Measurements from ENCODE around the gene SHLD2. TPM values are rescaled to one million over a fixed set of nuclear protein-coding genes. Genes with fewer than 3 reads are reported as not detected.
"Not testable (repeated sequence)": the region's sequence is repeated elsewhere in the genome, so short reads cannot be mapped to it uniquely, and the experiment has no call there.

Gene SHLD2
- total RNA-seq, 2 experiments from 2014 or later: 32.2 to 32.6 TPM

- intact Hi-C loops (cut with micrococcal nuclease); H3K27ac Mint-ChIP-seq; H3K9me3 Mint-ChIP-seq; H3K36me3 Mint-ChIP-seq; CTCF ChIA-PET; POLR2A ChIA-PET; DNase-seq; H3K4me3 Mint-ChIP-seq; H3K27me3 Mint-ChIP-seq; H3K4me1 Mint-ChIP-seq (ENCODE audit: low read depth): not testable (repeated sequence)
These were observed 115.3 kb downstream of the SHLD2 start for GRCh38 chr10:87210309-87210708.

GRCh38 chr10:87211848-87212247 lies 116.8 kb downstream of the SHLD2 start:
- H3K36me3 Mint-ChIP-seq; CTCF ChIA-PET; H3K4me1 Mint-ChIP-seq (ENCODE audit: low read depth); H3K27me3 Mint-ChIP-seq; intact Hi-C loops (cut with micrococcal nuclease); H3K4me3 Mint-ChIP-seq; POLR2A ChIA-PET; H3K9me3 Mint-ChIP-seq: not testable (repeated sequence)
- DNase-seq: peak; percentile 25
- peak overlapping the region; percentile 19 for H3K27ac Mint-ChIP-seq

- H3K4me1 Mint-ChIP-seq (ENCODE audit: low read depth); intact Hi-C loops (cut with micrococcal nuclease); H3K36me3 Mint-ChIP-seq; H3K27ac Mint-ChIP-seq; POLR2A ChIA-PET; H3K9me3 Mint-ChIP-seq; H3K4me3 Mint-ChIP-seq; DNase-seq; H3K27me3 Mint-ChIP-seq; CTCF ChIA-PET: not testable (repeated sequence)
These were observed 118.3 kb downstream of the SHLD2 start for GRCh38 chr10:87213150-87213765.

GRCh38 chr10:87213806-87214205 lies 118.8 kb downstream of the SHLD2 start:
- H3K4me1 Mint-ChIP-seq (ENCODE audit: low read depth); H3K9me3 Mint-ChIP-seq; H3K4me3 Mint-ChIP-seq; H3K27me3 Mint-ChIP-seq; H3K27ac Mint-ChIP-seq; intact Hi-C loops (cut with micrococcal nuclease); DNase-seq; H3K36me3 Mint-ChIP-seq; POLR2A ChIA-PET; CTCF ChIA-PET: not testable (repeated sequence)

GRCh38 chr10:87216120-87216519 lies 121.1 kb downstream of the SHLD2 start:
- DNase-seq; H3K27ac Mint-ChIP-seq; POLR2A ChIA-PET; CTCF ChIA-PET; H3K4me1 Mint-ChIP-seq (ENCODE audit: low read depth); H3K27me3 Mint-ChIP-seq; H3K36me3 Mint-ChIP-seq; H3K9me3 Mint-ChIP-seq; intact Hi-C loops (cut with micrococcal nuclease); H3K4me3 Mint-ChIP-seq: not testable (repeated sequence)

GRCh38 chr10:87219370-87219769 lies 124.4 kb downstream of the SHLD2 start:
- DNase-seq; CTCF ChIA-PET; H3K4me1 Mint-ChIP-seq (ENCODE audit: low read depth); H3K4me3 Mint-ChIP-seq; H3K27me3 Mint-ChIP-seq; H3K36me3 Mint-ChIP-seq; intact Hi-C loops (cut with micrococcal nuclease); H3K9me3 Mint-ChIP-seq; H3K27ac Mint-ChIP-seq; POLR2A ChIA-PET: not testable (repeated sequence)

GRCh38 chr10:87222789-87223188 lies 127.8 kb downstream of the SHLD2 start:
- H3K36me3 Mint-ChIP-seq; DNase-seq; intact Hi-C loops (cut with micrococcal nuclease); H3K4me3 Mint-ChIP-seq; H3K9me3 Mint-ChIP-seq; H3K4me1 Mint-ChIP-seq (ENCODE audit: low read depth); CTCF ChIA-PET; H3K27me3 Mint-ChIP-seq; H3K27ac Mint-ChIP-seq; POLR2A ChIA-PET: not testable (repeated sequence)

- intact Hi-C loops (cut with micrococcal nuclease); H3K27me3 Mint-ChIP-seq; H3K4me3 Mint-ChIP-seq; H3K36me3 Mint-ChIP-seq; POLR2A ChIA-PET; H3K4me1 Mint-ChIP-seq (ENCODE audit: low read depth); H3K9me3 Mint-ChIP-seq; H3K27ac Mint-ChIP-seq; CTCF ChIA-PET; DNase-seq: not testable (repeated sequence)
These were observed 130.1 kb downstream of the SHLD2 start, which contains the start of gene NUTM2A for GRCh38 chr10:87225148-87225547. TSS of gene NUTM2A (plus strand) at chr10:87225448. CDS start at chr10:87225831, 383 bp downstream.

GRCh38 chr10:87228247-87228646 lies 133.2 kb downstream of the SHLD2 start:
- POLR2A ChIA-PET; H3K27ac Mint-ChIP-seq; H3K9me3 Mint-ChIP-seq; intact Hi-C loops (cut with micrococcal nuclease); H3K4me3 Mint-ChIP-seq; H3K27me3 Mint-ChIP-seq; H3K4me1 Mint-ChIP-seq (ENCODE audit: low read depth); H3K36me3 Mint-ChIP-seq; DNase-seq; CTCF ChIA-PET: not testable (repeated sequence)

GRCh38 chr10:87229211-87229610 lies 134.2 kb downstream of the SHLD2 start:
- H3K4me3 Mint-ChIP-seq; H3K27ac Mint-ChIP-seq; intact Hi-C loops (cut with micrococcal nuclease); H3K4me1 Mint-ChIP-seq (ENCODE audit: low read depth); H3K27me3 Mint-ChIP-seq; DNase-seq; CTCF ChIA-PET; H3K9me3 Mint-ChIP-seq; H3K36me3 Mint-ChIP-seq; POLR2A ChIA-PET: not testable (repeated sequence)

GRCh38 chr10:87234854-87235253 lies 139.8 kb downstream of the SHLD2 start:
- H3K27ac Mint-ChIP-seq; DNase-seq; H3K27me3 Mint-ChIP-seq; H3K4me1 Mint-ChIP-seq (ENCODE audit: low read depth); POLR2A ChIA-PET; CTCF ChIA-PET; H3K4me3 Mint-ChIP-seq; H3K9me3 Mint-ChIP-seq; H3K36me3 Mint-ChIP-seq; intact Hi-C loops (cut with micrococcal nuclease): not testable (repeated sequence)

- H3K4me3 Mint-ChIP-seq; H3K27ac Mint-ChIP-seq; intact Hi-C loops (cut with micrococcal nuclease); POLR2A ChIA-PET; H3K27me3 Mint-ChIP-seq; H3K36me3 Mint-ChIP-seq; DNase-seq; H3K4me1 Mint-ChIP-seq (ENCODE audit: low read depth); H3K9me3 Mint-ChIP-seq; CTCF ChIA-PET: not testable (repeated sequence)
These were observed 142.2 kb downstream of the SHLD2 start for GRCh38 chr10:87237244-87237643.

- H3K27ac Mint-ChIP-seq; H3K27me3 Mint-ChIP-seq; POLR2A ChIA-PET; CTCF ChIA-PET; H3K4me3 Mint-ChIP-seq; intact Hi-C loops (cut with micrococcal nuclease); H3K4me1 Mint-ChIP-seq (ENCODE audit: low read depth); DNase-seq; H3K36me3 Mint-ChIP-seq; H3K9me3 Mint-ChIP-seq: not testable (repeated sequence)
These were observed 144.4 kb downstream of the SHLD2 start for GRCh38 chr10:87239346-87239808.

Data from activated CD4-positive, alpha-beta memory T cell treated with anti-CD3 and anti-CD28 coated beads for 36 hours (primary cell).